ENCODE results near the gene DOCK1.

DNA sequence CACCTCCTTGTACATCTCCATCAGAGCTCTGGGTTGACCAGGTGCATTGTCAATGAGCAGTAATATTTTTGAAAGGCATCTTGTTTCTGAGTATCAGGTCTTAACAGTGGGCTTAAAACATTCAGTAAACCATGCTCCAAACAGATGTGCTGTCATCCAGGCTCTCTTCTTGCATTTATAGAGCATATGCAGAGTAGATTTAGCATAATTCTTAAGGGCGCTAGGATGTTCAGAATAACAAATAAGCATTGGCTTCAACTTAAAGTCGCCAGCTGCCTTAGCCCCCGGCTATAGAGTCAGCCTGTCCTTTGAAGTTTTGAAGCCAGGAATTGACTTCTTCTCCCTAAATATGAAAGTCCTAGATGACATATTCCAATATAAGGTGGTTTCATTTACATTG lies 421.7 kb downstream of the DOCK1 start:
- no peak for TF ChIP-seq RXRA (IDR thresholded peaks at IDR 0.05; ENCODE audit: borderline replicate concordance, low read depth)
- TF ChIP-seq, protein P1, sequence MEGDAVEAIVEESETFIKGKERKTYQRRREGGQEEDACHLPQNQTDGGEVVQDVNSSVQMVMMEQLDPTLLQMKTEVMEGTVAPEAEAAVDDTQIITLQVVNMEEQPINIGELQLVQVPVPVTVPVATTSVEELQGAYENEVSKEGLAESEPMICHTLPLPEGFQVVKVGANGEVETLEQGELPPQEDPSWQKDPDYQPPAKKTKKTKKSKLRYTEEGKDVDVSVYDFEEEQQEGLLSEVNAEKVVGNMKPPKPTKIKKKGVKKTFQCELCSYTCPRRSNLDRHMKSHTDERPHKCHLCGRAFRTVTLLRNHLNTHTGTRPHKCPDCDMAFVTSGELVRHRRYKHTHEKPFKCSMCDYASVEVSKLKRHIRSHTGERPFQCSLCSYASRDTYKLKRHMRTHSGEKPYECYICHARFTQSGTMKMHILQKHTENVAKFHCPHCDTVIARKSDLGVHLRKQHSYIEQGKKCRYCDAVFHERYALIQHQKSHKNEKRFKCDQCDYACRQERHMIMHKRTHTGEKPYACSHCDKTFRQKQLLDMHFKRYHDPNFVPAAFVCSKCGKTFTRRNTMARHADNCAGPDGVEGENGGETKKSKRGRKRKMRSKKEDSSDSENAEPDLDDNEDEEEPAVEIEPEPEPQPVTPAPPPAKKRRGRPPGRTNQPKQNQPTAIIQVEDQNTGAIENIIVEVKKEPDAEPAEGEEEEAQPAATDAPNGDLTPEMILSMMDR (IDR thresholded peaks at IDR 0.05) = no peak
- TF ChIP-seq, protein P2, sequence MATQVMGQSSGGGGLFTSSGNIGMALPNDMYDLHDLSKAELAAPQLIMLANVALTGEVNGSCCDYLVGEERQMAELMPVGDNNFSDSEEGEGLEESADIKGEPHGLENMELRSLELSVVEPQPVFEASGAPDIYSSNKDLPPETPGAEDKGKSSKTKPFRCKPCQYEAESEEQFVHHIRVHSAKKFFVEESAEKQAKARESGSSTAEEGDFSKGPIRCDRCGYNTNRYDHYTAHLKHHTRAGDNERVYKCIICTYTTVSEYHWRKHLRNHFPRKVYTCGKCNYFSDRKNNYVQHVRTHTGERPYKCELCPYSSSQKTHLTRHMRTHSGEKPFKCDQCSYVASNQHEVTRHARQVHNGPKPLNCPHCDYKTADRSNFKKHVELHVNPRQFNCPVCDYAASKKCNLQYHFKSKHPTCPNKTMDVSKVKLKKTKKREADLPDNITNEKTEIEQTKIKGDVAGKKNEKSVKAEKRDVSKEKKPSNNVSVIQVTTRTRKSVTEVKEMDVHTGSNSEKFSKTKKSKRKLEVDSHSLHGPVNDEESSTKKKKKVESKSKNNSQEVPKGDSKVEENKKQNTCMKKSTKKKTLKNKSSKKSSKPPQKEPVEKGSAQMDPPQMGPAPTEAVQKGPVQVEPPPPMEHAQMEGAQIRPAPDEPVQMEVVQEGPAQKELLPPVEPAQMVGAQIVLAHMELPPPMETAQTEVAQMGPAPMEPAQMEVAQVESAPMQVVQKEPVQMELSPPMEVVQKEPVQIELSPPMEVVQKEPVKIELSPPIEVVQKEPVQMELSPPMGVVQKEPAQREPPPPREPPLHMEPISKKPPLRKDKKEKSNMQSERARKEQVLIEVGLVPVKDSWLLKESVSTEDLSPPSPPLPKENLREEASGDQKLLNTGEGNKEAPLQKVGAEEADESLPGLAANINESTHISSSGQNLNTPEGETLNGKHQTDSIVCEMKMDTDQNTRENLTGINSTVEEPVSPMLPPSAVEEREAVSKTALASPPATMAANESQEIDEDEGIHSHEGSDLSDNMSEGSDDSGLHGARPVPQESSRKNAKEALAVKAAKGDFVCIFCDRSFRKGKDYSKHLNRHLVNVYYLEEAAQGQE (IDR thresholded peaks at IDR 0.05; ENCODE audit: low read depth, low read length) = no peak
- no peak for TF ChIP-seq EZH2phosphoT487 (IDR thresholded peaks at IDR 0.05; ENCODE audit: borderline replicate concordance, low read depth)

All from SK-N-SH (cell line).